ENCODE results near the gene KLK7.
"Not testable (repeated sequence)": the region's sequence is repeated elsewhere in the genome, so short reads cannot be mapped to it uniquely, and the experiment has no call there.

The KLK7 gene

DNA sequence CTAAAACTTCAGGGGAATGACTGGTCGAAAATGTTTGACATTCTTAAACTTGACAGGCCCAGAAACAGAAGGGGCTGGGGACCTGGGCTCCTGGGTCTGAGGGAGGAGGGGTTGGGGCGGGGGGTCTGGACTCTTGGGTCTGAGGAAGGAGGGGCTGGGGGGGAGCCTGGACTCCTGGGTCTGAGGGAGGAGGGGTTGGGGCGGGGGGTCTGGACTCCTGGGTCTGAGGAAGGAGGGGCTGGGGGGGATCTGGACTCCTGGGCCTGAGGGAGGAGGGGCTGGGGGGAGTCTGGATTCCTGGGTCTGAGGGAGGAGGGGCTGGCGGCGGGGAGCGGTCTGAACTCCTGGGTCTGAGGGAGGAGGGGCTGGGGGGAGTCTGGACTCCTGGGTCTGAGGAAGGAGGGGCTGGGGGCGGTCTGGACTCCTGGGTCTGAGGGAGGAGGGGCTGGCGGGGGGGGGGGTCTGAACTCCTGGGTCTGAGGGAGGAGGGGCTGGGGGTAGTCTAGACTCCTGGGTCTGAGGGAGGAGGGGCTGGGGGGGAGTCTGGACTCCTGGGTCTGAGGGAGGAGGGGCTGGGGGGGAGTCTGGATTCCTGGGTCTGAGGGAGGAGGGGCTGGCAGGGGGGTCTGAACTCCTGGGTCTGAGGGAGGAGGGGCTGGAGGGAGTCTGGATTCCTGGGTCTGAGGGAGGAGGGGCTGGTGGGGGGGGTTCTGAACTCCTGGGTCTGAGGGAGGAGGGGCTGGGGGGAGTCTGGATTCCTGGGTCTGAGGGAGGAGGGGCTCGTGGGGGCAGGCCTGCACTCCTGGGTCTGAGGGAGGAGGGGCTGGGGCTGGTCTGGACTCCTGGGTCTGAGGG, 8.8 kb downstream of the KLK7 start:
- no peak for DNase-seq

DNA sequence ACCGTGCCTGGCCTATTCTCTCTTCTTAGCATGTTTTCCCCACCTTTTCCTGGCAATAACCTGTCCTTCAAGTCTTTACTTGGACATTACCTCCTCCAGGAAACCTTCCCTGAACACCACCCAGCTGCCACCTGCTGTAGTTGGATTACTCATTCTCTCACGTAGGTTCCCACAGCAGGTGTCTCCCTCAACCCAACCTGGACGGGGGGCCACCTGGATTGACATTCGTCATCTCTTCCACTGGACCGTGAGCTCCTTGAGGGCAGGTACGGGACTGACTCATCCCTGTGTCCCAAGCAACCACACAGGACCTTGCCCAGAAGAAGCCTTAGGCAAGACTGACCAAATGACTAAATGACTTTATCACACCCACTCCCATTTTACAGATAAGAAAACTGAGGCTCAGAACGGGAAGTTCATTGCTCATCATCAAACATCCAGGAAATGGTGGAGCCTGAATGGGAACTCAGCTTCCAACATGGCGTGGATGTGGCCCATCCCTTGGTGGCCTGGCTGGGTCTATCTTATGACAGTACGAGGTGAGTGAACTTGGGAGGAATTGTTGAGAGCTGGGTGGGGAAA, 10.8 kb downstream of the KLK7 start:
- DNase-seq: no peak

DNA sequence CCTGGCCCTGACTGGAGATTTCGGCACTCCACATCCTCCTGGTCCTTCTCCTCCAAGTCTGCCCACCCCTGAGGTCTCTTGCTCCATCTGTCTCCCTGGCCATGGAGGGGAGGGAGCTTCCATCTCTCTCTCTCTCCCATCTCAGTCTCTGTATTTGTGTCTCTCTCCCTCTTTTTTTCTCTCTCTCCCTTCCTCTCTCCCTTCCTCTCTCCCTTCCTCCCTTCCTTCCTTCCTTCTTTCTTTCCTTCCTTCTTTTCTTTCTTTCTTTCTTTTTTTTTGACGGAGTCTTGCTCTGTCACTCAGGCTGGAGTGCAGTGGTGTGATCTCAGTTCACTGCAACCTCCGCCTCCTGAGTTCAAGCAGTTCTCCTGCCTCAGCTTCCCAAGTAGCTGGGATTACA, 13.9 kb downstream of the KLK7 start:
- DNase-seq: not testable (repeated sequence)

DNA sequence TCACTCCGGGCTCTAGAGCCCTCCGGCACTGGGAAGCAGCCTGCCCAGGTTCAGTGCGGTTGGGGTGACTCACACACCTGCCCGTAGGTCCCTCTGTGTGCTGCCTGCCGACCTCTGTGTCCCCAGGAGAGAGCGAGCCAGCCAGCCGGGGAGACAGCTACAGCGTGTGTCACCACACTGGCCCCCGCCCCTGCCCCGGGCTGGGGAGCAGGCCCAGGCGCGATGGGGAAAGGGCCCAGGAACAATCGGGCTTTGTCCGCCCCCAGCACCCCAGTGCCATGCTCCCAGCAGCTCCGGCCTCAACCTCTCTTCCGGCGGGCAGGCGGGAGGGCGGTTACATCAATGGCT, 14.3 kb downstream of the KLK7 start, which contains the start of gene KLK6:
Gene KLK6 (minus strand): TSS at position 179 of the 348 bp plus-strand sequence. CDS start 1,487 bp downstream, outside the sequence.
- DNase-seq: no peak

DNA sequence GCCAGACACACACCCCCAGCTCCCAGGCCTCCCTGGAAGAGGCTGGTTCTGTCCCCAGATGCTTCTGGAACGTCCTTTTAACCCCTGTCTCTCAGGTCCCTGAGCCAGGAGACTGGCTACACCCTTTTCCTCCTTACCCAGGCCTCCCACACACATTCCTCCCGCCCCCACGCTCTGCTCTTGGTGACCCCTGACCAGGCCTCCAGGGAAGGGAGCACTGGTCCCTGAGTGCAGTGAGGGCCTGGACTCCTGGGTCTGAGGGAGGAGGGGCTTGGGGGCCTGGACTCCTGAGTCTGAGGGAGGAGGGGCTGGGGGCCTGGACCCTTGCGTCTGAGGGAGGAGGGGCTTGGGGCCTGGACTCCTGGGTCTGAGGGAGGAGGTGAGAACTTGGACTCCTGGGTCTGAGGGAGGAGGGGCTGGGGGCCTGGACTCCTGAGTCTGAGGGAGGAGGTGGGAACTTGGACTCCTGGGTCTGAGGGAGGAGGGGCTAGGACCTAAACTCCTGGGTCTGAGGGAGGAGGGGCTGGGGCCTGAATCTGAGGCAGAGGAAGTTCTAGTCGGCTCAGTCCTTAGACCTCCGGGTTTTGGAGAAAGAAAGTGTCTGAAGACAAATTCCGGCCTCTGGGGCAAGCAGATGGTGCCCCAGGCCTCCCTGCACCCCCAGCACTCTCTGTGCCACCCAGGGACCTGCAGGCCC, 14.9 kb downstream of the KLK7 start:
- DNase-seq: no peak

DNA sequence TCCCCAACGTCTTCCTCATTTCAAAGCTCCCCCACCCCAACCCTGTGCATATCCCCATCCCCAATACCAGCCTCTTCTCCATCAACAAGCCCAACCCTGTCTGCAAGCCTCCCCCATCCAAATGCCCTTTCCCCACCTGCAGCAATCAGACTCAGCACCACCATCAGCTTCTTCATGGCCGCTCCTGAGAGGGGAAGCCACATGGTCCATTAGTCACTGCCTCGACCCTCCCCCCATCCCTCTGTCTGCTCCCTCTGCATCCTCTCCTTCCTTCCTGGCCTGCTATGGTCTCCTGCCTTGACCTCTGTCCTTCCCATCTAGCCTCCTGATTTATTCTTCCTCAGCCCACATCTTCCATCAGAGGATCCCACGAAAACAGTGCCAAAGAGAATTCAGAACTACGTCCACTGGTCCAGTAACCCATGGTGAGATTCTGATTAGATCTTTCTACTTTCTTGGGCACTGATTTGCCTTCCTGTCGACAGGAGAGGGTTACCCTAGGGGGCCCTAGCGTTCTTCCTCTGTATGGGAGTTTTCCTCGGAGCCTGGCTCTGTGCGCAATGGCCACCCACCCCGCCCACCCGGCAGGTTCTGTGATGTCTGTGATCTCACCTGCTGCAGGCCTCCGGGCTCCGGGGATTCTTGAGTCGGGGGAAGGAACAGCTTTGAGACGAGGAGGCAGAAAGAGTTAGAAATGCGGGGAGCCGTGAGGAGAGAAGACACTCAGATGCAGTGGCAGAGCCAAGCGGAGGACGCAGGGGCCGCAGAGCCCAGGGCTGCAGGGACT, 15.6 kb downstream of the KLK7 start:
- no peak for DNase-seq

DNA sequence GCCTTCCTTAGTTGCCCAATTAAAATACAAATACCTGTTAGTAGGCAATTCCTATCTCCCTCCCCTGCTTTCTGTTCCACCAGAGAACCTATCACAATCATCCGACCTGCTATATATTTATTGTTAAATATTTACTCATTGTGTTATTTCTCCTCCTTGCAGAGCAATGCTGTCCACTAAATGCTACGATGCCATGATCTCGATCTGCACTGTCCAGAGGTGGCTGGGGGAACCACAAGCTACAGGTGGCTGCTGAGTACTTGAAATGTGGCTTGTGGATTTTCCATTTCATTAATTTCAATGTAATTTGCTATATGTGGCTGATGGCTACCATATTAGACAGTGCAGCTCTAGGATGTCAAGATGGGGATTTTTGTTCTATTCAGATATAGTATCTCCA, 19.5 kb downstream of the KLK7 start:
- no peak for DNase-seq

DNA sequence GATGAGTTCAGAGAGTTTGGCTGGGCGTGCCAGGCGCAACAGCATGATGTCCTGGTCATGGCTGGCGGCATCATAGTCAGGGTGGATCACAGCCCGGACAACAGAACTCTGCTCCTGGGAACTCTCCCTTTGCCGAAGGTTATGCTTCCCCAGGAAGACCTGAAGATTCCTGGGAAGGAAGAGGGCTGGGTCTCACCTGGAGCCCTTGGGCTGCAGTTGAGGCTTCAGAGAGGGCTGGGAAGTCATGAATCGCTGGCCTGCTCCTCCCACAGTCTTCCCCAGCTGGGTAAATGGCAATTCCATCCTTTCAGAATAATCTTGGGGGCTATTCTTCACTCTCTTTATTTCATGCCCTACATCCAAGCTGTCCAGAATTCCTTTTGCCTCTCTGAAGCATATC, 20.3 kb downstream of the KLK7 start:
- no peak for DNase-seq

DNA sequence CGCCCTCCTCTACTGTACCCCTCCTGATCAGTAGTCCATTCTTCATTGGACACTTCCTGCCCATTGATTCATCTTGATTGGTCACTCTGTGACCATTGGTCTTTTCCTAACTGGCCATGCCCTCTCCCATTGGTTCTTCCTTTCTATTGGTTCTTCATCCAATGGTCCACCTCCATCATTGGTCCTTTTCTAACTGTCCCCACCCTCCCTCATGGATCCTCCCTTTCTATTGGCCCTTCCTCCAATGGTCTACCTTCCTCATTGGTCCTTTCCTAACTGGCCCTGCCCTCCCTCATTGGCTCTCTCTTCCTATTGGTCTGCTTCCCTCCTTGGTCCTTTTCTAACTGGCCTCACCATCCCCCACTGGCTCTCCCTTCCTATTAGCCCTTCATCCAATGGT, 21.5 kb downstream of the KLK7 start:
- no peak for DNase-seq

DNA sequence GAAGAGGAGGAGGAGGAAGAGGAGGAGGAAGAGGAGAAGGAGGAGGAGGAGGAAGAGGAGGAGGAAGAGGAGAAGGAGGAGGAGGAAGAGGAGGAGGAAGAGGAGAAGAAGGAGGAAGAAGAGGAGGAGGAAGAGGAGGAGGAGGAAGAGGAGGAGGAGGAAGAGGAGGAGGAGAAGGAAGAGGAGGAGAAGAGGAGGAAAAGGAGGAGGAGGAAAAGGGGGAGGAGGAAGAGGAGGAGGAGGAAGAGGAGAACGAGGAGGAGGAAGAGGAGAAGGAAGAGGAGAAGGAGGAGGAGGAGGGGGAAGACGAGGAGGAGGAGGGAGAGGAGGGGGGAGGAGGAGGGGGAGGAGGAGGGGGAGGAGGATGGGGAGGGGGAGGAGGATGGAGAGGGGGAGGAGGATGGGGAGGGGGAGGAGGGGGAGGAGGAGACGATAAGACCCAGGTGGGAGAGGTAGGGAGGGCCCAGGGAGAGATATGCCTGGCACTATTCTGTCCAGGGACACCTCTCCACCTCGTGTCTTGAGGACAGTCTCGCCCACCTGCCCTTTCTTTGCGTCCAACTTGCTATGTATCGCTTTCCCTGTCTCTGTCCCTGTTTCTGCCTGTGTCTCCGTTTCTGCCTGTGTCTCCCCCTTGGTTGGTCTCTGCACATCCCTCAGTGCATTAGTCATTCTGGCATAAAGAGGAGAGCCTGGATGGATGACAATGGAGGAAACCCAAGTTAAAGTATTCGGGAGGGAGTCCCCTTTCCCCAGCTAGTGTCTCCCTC, 23.8 kb downstream of the KLK7 start:
- DNase-seq: no peak

DNA sequence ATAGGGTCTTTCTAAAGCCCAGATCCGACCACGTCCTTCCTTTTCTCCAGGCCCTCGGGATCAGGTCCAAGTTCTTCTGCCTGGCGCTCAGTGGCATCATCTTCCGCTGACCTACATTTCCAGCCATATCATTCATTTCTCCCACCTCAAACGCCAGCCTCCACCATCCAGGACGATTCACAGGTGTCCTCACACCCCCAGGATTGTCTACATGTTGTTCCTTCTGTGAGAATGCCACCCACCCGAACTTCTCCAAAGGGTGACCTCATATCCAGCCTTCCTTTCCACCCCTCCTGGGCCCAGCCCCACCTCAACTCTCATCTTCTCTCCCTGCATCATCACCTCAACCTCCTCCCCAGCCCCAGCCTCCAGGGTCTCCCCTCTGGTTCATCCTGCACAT, 26.1 kb downstream of the KLK7 start:
- no peak for DNase-seq

DNA sequence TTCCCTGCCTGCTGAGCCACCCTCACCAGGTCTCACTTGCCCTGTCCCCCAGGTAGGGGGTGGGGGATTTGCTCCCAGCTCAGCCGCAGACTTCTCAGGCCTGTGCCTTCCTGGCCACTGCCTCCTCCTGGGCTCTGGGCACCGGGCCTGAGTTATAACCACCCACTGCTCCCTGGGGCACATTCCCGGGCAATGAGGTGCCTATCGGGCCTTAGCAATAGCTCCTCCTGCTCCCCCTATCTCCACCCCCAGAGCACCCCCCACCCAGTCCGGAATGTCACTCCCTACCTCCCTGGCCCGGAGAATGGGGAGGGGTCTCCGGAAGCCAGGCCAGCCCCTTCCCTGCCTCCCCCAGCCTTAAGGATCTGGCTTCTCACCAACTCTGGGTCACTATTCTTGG, 30.8 kb downstream of the KLK7 start, which contains the start of gene KLK5:
Gene KLK5 (minus strand): TSS at position 129 of the 400 bp plus-strand sequence. CDS start 381 bp downstream, outside the sequence.
- DNase-seq: no peak

DNA sequence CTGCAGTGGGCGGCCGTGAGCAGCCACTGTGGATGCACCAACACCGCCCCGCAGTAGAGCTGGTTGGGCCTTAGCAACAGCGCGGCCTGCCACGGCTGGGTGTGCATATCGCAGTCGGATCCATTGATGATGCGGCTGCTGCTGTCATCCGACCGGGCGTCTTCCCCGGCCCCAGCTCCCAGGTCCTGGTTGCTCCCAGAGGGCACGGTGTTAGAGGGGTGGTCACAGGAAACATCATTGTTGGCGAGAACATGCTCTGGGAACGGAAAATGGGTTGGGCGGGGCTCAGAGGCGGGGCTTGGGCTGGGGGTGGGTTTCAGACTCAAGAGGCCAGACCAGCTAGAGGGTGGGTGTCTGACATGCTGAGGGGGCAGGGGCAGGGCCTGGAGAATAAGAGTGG, 33.9 kb downstream of the KLK7 start:
- no peak for DNase-seq

DNA sequence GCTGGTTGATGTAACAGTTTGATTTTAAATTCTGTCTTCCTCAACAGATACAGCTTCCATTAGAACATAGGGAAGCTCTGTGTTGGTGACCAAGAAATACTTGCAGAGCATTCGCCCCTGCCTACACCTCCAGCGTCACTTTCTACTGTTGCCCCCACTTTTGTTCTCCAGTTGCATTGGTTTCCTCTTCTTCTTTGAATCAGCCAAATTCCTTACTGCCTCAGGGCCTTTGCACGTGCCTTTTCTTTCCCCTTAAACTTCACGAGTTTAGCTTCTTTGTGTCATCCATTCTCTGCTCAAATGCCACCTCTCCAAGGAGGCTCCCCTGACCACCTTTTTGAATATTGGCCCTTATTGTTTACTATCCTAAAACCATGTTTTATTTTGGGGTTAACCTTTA, 36.6 kb downstream of the KLK7 start:
- no peak for DNase-seq

DNA sequence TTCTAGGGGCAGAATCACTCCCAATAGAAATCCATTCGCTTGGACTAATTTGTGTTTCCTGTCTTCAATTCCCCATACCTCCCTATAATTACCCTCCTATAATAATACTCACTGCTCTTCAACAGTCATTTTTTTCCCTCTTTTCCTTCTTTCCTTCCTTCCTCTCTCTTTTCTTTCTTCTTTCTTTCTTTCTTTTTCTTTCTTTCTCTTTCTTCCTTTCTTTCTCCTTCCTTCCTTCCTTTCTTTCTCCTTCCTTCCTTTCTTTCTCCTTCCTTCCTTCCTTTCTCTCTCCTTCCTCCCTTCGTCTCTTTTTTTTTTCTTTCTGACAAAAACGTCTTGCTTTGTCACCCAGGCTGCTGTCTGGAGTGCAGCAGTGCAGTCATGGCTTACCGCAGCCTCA, 38.9 kb downstream of the KLK7 start:
- DNase-seq: no peak

DNA sequence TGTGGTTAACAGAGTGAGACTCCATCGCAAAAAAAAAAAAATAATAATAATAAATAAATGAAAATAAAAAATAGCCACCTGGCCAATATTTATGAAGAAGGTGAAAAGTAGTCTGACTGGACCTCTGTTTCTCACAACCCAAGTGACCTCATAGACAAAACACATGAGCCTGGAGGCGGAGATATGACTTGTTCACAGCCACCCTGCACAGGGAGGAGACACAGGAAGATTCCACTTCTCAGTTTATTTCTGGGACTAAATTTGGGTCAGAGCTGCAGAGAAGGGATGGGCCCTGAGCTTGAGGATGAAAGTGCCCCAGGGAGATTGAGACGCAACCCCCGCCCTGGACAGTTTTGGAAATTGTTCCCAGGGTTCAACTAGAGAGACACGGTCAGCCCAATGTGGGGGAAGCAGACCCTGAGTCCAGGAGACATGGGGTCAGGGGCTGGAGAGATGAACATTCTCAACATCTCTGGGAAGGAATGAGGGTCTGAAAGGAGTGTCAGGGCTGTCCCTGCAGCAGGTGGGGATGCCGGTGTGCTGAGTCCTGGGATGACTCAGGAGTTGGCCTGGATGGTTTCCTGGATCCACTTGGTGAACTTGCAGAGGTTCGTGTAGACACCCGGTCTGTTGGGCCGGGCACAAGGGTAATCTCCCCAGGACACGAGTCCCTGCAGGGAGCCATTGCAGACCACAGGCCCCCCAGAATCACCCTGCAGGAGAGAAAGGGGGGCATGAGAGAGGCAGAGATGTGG, 40.5 kb downstream of the KLK7 start:
- no peak for DNase-seq

DNA sequence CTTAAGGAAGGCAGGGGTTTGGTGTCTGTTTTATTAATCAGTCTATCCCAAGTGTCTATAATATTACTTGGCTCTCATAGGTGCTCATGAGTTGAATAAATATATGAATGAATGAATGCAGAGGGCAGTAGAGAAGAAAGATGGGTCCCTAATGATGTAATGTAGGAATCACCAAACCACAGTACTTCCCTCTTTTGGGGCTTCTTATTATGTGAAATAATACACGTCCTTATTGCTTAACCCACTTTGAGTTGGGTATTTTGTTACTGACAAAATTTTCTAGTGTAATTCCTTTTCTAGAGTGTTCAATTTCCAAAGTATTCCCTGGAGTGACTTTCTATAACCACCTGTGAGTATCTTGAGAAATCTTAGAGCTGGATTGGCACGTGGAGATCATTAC, 44.1 kb downstream of the KLK7 start:
- no peak for DNase-seq

DNA sequence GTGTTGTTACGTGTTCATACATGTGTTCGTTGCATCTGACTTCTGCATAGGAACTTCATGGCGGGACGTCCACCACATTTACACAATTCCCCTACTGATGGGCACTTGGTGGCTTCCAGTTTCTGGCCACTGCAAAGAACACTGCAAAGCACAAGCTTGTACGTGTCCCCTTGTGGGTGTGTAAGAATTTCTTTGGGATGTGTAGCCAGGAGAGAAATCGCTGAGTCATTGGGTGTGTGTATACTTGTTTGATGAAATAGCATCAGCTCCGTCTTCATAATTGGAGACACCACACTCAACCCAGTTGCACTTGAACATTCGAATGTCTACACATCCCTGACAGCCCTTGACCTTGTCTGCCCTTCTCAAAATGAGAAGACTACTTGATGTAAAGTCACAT, 50.1 kb downstream of the KLK7 start:
- DNase-seq: no peak

DNA sequence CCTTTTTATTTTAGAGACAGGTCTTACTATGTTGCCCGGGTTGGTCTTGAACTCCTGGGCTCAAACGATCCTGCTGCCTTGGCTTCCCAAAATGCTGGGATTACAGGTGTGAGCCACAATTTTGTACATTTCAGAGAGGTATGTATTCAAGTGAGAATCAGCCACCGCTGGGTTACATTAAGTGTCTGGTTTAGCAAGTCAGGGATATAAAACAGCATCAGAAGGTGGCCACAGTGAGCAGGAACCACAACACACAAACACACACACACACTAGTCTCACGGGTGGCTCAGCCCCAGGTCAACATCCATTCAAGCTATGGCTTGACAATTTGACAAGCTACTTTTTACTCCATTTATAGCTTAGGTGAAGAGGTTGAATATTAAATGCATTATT, 51.0 kb downstream of the KLK7 start:
- DNase-seq: no peak

DNA sequence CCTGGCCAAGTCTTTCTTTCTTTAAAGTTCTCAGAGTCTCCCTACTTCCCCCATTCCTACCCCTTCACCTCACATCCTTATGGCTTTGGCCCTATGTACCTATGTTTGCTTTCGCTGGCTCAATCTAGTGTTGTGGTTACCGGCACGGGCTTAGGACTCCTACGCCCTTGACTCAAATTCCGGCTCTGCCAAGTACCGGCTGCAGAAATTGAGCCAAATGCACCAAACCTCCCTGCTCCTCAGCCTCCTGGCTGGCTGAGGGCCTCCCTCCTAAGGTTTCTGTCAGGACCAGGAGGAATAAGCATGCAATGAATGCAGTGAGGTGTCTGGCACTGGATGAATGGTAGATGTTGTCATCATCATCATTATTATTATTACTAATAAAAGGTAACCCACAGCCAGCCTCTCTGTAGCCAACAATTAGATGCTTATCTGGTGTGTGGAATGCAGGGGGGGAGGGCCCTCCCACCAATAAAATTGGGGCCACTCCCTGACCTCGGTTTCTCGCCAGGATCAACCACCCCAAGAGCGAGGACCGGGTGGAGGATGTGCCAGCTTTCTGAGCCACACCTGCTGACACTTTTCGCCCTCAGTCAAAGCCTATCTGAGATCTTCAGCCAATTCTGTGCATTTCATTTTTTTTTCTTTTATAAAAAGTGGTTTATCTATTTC, 51.6 kb downstream of the KLK7 start:
- no peak for DNase-seq

DNA sequence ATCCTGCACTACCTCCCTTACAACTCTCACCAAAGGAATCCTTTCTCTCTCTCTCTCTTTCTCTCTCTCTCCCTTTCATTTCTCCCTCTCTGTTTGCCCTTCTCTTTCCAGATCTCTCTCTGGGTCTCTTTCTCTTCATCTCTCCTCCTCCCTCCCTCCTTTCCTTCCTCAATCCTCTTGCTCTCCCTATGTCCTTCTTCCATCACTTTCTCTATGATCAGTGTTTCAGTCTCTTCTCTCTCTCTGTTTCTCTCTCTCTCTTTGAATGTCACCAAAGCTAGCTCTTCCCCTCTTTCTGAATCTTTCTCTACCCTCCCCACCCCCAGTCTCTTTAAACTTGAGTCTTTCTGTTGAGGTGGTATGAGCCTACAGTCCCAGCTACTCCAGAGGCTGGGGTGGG, 52.7 kb downstream of the KLK7 start:
- no peak for DNase-seq
